HepG2 (cell line): Measurements from ENCODE around the gene AGPAT3. TPM values are rescaled to one million over a fixed set of nuclear protein-coding genes. Genes with fewer than 3 reads are reported as not detected.

Experiments
- ATAC-seq: fragments of 200-7000 bp; cut with Tn5 transposase; 3 replicates; pipeline ENCODE4 v1.9.1; 2020; ENCODE audit warnings: mild to moderate bottlenecking, moderate library complexity
- BruUV-seq: library from RNA; stranded (reverse); fragments of 400-500 nt; replicated peaks from 2 replicates; lab custom pipeline; 2021; lab: Mats Ljungman, UMichigan
- CTCF ChIA-PET: fragments of 300-600 bp; formaldehyde crosslinking; extraction: SDS; loops from one replicate; lab custom pipeline; 2021; ENCODE audit warnings: low total read pairs, inconsistent platforms, low intra/inter-chr PET ratio; lab: Yijun Ruan, JAX
- POLR2A ChIA-PET: fragments of 350-600 bp; sonication (Branson Sonifier 250); formaldehyde crosslinking; loops from one replicate; lab custom pipeline; 2020; ENCODE audit warnings: antibody characterized with exemption, inconsistent platforms; lab: Yijun Ruan, JAX
- DNase-seq: peaks from one replicate; pipeline ENCODE4 v3.0.0-alpha.2; 2015; ENCODE audit warnings: low spot score
- FAIRE-seq: peaks from 3 replicates; lab custom pipeline; 2011; peaks lifted over from hg19 to GRCh38; lab: Jason Lieb, UNC
- H2AFZ ChIP-seq: one replicate; pipeline ENCODE4 v1.6.1; 2011; ENCODE audit warnings: low read length, inconsistent platforms
- H3K27ac ChIP-seq: fragments of 300-600 bp; 3 replicates; pipeline ENCODE4 v1.8.0; 2011; ENCODE audit warnings: mixed run types, mild to moderate bottlenecking, mixed read lengths, low read length, inconsistent platforms; ENCODE audit not compliant: insufficient read depth; ENCODE audit errors: extremely low read length
- H3K27me3 ChIP-seq, 2 experiments: fragments of 200-600 bp in 1 of 2; 2 replicates in 1 of 2; 3 replicates in 1 of 2; pipeline versions ENCODE4 v1.6.0 to v1.8.0; 2011; ENCODE audit warnings: low read length in 2 of 2, mild to moderate bottlenecking in 2 of 2, moderate library complexity in 2 of 2, inconsistent platforms in 1 of 2; ENCODE audit not compliant: insufficient read depth in 2 of 2, control insufficient read depth in 1 of 2
- H3K36me3 ChIP-seq, 2 experiments: fragments of 200-600 bp in 1 of 2; replicated peaks in 1 of 2; 2 replicates in 1 of 2; 3 replicates in 1 of 2; pipeline versions ENCODE4 v1.5.1 to v1.8.0; 2011; ENCODE audit warnings: low read length in 2 of 2, inconsistent platforms in 1 of 2; ENCODE audit not compliant: insufficient read depth in 2 of 2, control insufficient read depth in 1 of 2
- H3K4me1 ChIP-seq: 2 replicates; pipeline ENCODE4 v1.5.1; 2012; ENCODE audit warnings: low read length, inconsistent platforms; ENCODE audit not compliant: insufficient read depth
- H3K4me2 ChIP-seq: 2 replicates; pipeline ENCODE4 v1.6.0; 2011; ENCODE audit warnings: low read depth, low read length, inconsistent platforms
- H3K4me3 ChIP-seq, 3 experiments: fragments of 200-600 bp in 1 of 3; sonication (generic), shearing (Covaris generic) in 1 of 3; replicated peaks in 1 of 3; 2 replicates each; pipeline ENCODE4 v1.5.1; 2011 to 2016; ENCODE audit warnings: low read length in 3 of 3, inconsistent platforms in 2 of 3, low read depth in 2 of 3, mild to moderate bottlenecking in 2 of 3, control low read depth in 1 of 3, mixed read lengths in 1 of 3; ENCODE audit not compliant: insufficient read depth in 1 of 3
- H3K79me2 ChIP-seq: one replicate; pipeline ENCODE4 v1.6.1; 2011; ENCODE audit warnings: low read length, inconsistent platforms; ENCODE audit not compliant: insufficient read depth
- H3K9ac ChIP-seq: 2 replicates; pipeline ENCODE4 v1.6.0; 2011; ENCODE audit warnings: mild to moderate bottlenecking, low read depth, low read length, inconsistent platforms; ENCODE audit not compliant: insufficient read depth
- H3K9me3 ChIP-seq: 2 replicates; pipeline ENCODE4 v1.5.1; 2012; ENCODE audit warnings: mild to moderate bottlenecking, low read length
- H4K20me1 ChIP-seq: 2 replicates; pipeline ENCODE4 v1.6.0; 2011; ENCODE audit warnings: inconsistent platforms, mild to moderate bottlenecking, low read length, moderate library complexity; ENCODE audit not compliant: insufficient read depth
- ATF1 ChIP-seq: IDR thresholded peaks from 2 replicates; pipeline ENCODE4 v1.6.1; 2016; ENCODE audit warnings: mild to moderate bottlenecking, control low read depth
- CREM ChIP-seq, 2 experiments: sonication (generic) in 1 of 2; formaldehyde crosslinking in 1 of 2; IDR thresholded peaks; 2 replicates each; pipeline versions ENCODE4 v1.4.0 to v1.6.1; 2016 to 2020; ENCODE audit warnings: antibody characterized with exemption in 1 of 2, mild to moderate bottlenecking in 1 of 2, missing genetic modification reagents in 1 of 2
- HNF4A ChIP-seq: sonication (generic); formaldehyde crosslinking; IDR thresholded peaks from 2 replicates; pipeline ENCODE4 v1.4.0; 2020; ENCODE audit warnings: missing genetic modification reagents
- HNRNPUL1 ChIP-seq: fragments of 200-400 bp; formaldehyde crosslinking; IDR thresholded peaks from 2 replicates; pipeline ENCODE4 v1.6.1; 2017; ENCODE audit warnings: low read depth, mild to moderate bottlenecking, low read length, moderate library complexity
- HOXA9 ChIP-seq: sonication (generic); formaldehyde crosslinking; IDR thresholded peaks from 2 replicates; pipeline ENCODE4 v1.8.1; 2022; ENCODE audit warnings: missing genetic modification reagents, mild to moderate bottlenecking, moderate library complexity, borderline replicate concordance
- JUNB ChIP-seq: sonication (generic); formaldehyde crosslinking; IDR thresholded peaks from 2 replicates; pipeline ENCODE4 v1.8.0; 2022; ENCODE audit warnings: missing genetic modification reagents, mild to moderate bottlenecking, borderline replicate concordance
- RBM39 ChIP-seq: fragments of 200-400 bp; formaldehyde crosslinking; IDR thresholded peaks from one replicate; pipeline ENCODE4 v1.6.1; 2018; ENCODE audit warnings: antibody characterized with exemption, mild to moderate bottlenecking, low read depth, low read length; ENCODE audit not compliant: poor library complexity, severe bottlenecking
- SIN3A ChIP-seq: IDR thresholded peaks from 2 replicates; pipeline ENCODE4 v1.6.1; 2011; ENCODE audit warnings: low read depth, mild to moderate bottlenecking, control low read depth, low read length, borderline replicate concordance
- SNAPC2 ChIP-seq: sonication (generic); formaldehyde crosslinking; IDR thresholded peaks from 2 replicates; pipeline ENCODE4 v1.8.1; 2022; ENCODE audit warnings: mild to moderate bottlenecking, missing genetic modification reagents
- ZIK1 ChIP-seq: sonication (generic); formaldehyde crosslinking; IDR thresholded peaks from 2 replicates; pipeline ENCODE4 v1.5.0; 2020; ENCODE audit warnings: mild to moderate bottlenecking, low read depth, missing genetic modification reagents, borderline replicate concordance
- ZNF720 ChIP-seq: sonication (generic); formaldehyde crosslinking; IDR thresholded peaks from 2 replicates; pipeline ENCODE4 v1.4.0; 2020; ENCODE audit warnings: missing genetic modification reagents
- WGBS: methylation state at CpG from one replicate; pipeline ENCODE4 v1.1.6; 2017; ENCODE audit warnings: low lambda C conversion rate; 5-methylcytosine and 5-hydroxymethylcytosine counted together
- in situ Hi-C: cut with HindIII; loops from 2 replicates; pipeline ENCODE4 v1.10.0; 2017; ENCODE audit warnings: low pct_unique_long_range_greater_than_20kb; ENCODE audit not compliant: extremely low pct_ligation_motif_present
- intact Hi-C: fragments of 100-400 bp; cut with micrococcal nuclease; formaldehyde crosslinking; loops from one replicate; pipeline ENCODE4 v1.10.0; 2022; ENCODE audit not compliant: unreplicated experiment
- polyA plus RNA-seq, 8 experiments: library from polyadenylated mRNA; depleted of rRNA in 3 of 8; stranded (reverse) in 7 of 8; unstranded in 1 of 8; fragments of >200 nt; fragmentation: Illumina TruSeq in 4 of 8; extraction: Trizol in 4 of 8; gene quantifications; 2 replicates each; pipeline versions ENCODE4 v1.2.1 to v1.2.3, GENCODE V29; 2011 to 2016; ENCODE audit warnings: low read depth in 4 of 8, missing spikeins in 1 of 8, mixed read lengths in 1 of 8; ENCODE audit not compliant: insufficient read depth in 1 of 8
- total RNA-seq, 5 experiments: library from RNA; depleted of rRNA; stranded (reverse); fragments of >200 nt; fragmentation: Illumina TruSeq; extraction: Trizol; gene quantifications; 2 replicates each; pipeline ENCODE4 v1.2.3, GENCODE V29; 2016; ENCODE audit warnings: low read depth in 1 of 5
- TF ChIP-seq, protein P1 (sequence below): sonication (generic); formaldehyde crosslinking; IDR thresholded peaks from 2 replicates; pipeline ENCODE4 v1.5.0; 2020; ENCODE audit warnings: mild to moderate bottlenecking, missing genetic modification reagents, borderline replicate concordance
- TF ChIP-seq, protein P2 (sequence below): sonication (generic); formaldehyde crosslinking; IDR thresholded peaks from 2 replicates; pipeline ENCODE4 v1.4.0; 2020; ENCODE audit warnings: missing genetic modification reagents
- TF ChIP-seq, protein P3 (sequence below): sonication (generic); formaldehyde crosslinking; IDR thresholded peaks from 2 replicates; pipeline ENCODE4 v1.8.1; 2023; ENCODE audit warnings: missing genetic modification reagents, mild to moderate bottlenecking, borderline replicate concordance

The AGPAT3 gene
- total and polyA plus RNA-seq, 2 of the 13 experiments (the other 11 are each of a cell fraction or from before 2014, with no cell fraction given), result 32.2 to 54.4 TPM

DNA sequence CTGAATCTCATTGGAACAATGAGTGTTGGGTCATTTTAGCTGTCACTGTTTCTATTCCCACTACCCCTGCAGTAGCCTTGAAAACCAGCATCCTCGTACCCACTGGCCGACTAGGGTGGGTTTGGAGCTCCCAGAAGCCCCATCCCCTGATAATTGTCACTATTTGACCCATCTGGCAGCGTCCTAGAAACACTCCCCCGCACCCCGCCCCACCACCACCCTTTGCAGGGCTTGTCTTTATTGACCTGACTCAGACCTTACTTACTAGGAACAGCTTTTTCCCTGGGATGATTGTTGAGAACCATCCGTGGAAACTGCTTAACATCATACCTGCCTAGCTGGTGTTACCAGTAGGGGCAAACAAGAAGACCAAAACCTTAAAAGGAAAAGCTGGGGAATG is 28.4 kb upstream of the AGPAT3 start:
- no peak overlapping the region for H2AFZ ChIP-seq
- no peaks in the 10 kb centered on the region for H4K20me1 ChIP-seq
- in situ Hi-C loops, result loop anchor here (10.0 kb wide), 1 partner anchor 58 kb away; no protein-coding TSS in a partner anchor
- DNase-seq (no peak), ATAC-seq (no peak), FAIRE-seq (no peak)
- POLR2A ChIA-PET, result interaction anchor here (1.1 kb wide), 1 partner anchor 12 kb away, joined by 3 read pairs; no protein-coding TSS in a partner anchor
- H3K27me3 ChIP-seq, result peaks cover 2 to 26% of the 10 kb centered on the region in 2 experiments; a peak in 4 of 5 replicates
- WGBS, result 9% methylated on average over 6 of the region's 6 CpGs
- no peak overlapping the region for H3K27ac ChIP-seq
- no TSS peak for BruUV-seq
- no peaks in the 10 kb centered on the region for H3K79me2 ChIP-seq
- peaks cover 27% of the 10 kb centered on the region for H3K4me1 ChIP-seq
- H3K36me3 ChIP-seq, result no peaks in the 10 kb centered on the region
- no peaks in the 10 kb centered on the region for H3K9me3 ChIP-seq
- no peak overlapping the region for H3K4me3 ChIP-seq
- no peak overlapping the region for H3K9ac ChIP-seq
- intact Hi-C loops, result no loop called here
- H3K4me2 ChIP-seq, result no peak overlapping the region
- CTCF ChIA-PET, result no interaction called here
- TF ChIP-seq HNRNPUL1, result no peak
- TF ChIP-seq SIN3A, result no peak
- TF ChIP-seq, protein P1, sequence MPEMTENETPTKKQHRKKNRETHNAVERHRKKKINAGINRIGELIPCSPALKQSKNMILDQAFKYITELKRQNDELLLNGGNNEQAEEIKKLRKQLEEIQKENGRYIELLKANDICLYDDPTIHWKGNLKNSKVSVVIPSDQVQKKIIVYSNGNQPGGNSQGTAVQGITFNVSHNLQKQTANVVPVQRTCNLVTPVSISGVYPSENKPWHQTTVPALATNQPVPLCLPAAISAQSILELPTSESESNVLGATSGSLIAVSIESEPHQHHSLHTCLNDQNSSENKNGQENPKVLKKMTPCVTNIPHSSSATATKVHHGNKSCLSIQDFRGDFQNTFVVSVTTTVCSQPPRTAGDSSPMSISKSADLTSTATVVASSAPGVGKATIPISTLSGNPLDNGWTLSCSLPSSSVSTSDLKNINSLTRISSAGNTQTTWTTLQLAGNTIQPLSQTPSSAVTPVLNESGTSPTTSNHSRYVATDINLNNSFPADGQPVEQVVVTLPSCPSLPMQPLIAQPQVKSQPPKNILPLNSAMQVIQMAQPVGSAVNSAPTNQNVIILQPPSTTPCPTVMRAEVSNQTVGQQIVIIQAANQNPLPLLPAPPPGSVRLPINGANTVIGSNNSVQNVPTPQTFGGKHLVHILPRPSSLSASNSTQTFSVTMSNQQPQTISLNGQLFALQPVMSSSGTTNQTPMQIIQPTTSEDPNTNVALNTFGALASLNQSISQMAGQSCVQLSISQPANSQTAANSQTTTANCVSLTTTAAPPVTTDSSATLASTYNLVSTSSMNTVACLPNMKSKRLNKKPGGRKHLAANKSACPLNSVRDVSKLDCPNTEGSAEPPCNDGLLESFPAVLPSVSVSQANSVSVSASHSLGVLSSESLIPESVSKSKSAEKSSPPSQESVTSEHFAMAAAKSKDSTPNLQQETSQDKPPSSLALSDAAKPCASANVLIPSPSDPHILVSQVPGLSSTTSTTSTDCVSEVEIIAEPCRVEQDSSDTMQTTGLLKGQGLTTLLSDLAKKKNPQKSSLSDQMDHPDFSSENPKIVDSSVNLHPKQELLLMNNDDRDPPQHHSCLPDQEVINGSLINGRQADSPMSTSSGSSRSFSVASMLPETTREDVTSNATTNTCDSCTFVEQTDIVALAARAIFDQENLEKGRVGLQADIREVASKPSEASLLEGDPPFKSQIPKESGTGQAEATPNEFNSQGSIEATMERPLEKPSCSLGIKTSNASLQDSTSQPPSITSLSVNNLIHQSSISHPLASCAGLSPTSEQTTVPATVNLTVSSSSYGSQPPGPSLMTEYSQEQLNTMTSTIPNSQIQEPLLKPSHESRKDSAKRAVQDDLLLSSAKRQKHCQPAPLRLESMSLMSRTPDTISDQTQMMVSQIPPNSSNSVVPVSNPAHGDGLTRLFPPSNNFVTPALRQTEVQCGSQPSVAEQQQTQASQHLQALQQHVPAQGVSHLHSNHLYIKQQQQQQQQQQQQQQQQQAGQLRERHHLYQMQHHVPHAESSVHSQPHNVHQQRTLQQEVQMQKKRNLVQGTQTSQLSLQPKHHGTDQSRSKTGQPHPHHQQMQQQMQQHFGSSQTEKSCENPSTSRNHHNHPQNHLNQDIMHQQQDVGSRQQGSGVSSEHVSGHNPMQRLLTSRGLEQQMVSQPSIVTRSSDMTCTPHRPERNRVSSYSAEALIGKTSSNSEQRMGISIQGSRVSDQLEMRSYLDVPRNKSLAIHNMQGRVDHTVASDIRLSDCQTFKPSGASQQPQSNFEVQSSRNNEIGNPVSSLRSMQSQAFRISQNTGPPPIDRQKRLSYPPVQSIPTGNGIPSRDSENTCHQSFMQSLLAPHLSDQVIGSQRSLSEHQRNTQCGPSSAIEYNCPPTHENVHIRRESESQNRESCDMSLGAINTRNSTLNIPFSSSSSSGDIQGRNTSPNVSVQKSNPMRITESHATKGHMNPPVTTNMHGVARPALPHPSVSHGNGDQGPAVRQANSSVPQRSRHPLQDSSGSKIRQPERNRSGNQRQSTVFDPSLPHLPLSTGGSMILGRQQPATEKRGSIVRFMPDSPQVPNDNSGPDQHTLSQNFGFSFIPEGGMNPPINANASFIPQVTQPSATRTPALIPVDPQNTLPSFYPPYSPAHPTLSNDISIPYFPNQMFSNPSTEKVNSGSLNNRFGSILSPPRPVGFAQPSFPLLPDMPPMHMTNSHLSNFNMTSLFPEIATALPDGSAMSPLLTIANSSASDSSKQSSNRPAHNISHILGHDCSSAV (CRISPR knock-in tag), result no peak
- no peak for TF ChIP-seq RBM39
- TF ChIP-seq ZIK1 (CRISPR knock-in tag), result no peak
- no peak for TF ChIP-seq HNF4A
- TF ChIP-seq, protein P2, sequence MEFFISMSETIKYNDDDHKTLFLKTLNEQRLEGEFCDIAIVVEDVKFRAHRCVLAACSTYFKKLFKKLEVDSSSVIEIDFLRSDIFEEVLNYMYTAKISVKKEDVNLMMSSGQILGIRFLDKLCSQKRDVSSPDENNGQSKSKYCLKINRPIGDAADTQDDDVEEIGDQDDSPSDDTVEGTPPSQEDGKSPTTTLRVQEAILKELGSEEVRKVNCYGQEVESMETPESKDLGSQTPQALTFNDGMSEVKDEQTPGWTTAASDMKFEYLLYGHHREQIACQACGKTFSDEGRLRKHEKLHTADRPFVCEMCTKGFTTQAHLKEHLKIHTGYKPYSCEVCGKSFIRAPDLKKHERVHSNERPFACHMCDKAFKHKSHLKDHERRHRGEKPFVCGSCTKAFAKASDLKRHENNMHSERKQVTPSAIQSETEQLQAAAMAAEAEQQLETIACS (CRISPR knock-in tag), result no peak
- TF ChIP-seq, protein P3, sequence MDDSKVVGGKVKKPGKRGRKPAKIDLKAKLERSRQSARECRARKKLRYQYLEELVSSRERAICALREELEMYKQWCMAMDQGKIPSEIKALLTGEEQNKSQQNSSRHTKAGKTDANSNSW (CRISPR knock-in tag), result no peak
- no peak for TF ChIP-seq ATF1 (CRISPR knock-in tag)
- TF ChIP-seq ZNF720 (CRISPR knock-in tag), result no peak
- no peak for TF ChIP-seq HOXA9 (CRISPR knock-in tag)
- no peak for TF ChIP-seq CREM (IDR thresholded peaks at IDR 0.05)
- no peak for TF ChIP-seq CREM (CRISPR knock-in tag; IDR thresholded peaks at IDR 0.05)
- TF ChIP-seq JUNB (CRISPR knock-in tag), result no peak
- TF ChIP-seq SNAPC2 (CRISPR knock-in tag), result no peak
